ENCODE results near the gene ZNF580. TPM values are rescaled to one million over a fixed set of nuclear protein-coding genes. Genes with fewer than 3 reads are reported as not detected.

Gene ZNF580
- total RNA-seq, 1 experiment from 2014 or later, result 22.8 TPM

GRCh38 chr19:55591555-55591954, 49.2 kb upstream of the ZNF580 start:
- Histone ChIP-seq H4K8ac (replicated peaks; ENCODE audit: insufficient read length, low read depth, low read length) (no peak overlapping the region), H4K91ac (ENCODE audit: insufficient read length, low read depth, low read length) (no peak overlapping the region), H3T11ph (ENCODE audit: low read length) (no peak overlapping the region), H2AK5ac (ENCODE audit: insufficient read length, low read length) (no peak overlapping the region), H3K79me1 (ENCODE audit: insufficient read depth, low read depth, low read length, poor library complexity, severe bottlenecking) (no peaks in the 10 kb centered on the region), H3K4me1 (ENCODE audit: insufficient read depth, low read length) (no peaks in the 10 kb centered on the region; the same call in 1 of the 2 replicates), H3K18ac (ENCODE audit: insufficient read length, low read depth, low read length) (peak overlapping the region; percentile 15), H2BK15ac (ENCODE audit: low read depth, low read length) (no peak overlapping the region), H3K23me2 (ENCODE audit: insufficient read length, low read depth, low read length, poor library complexity, severe bottlenecking) (peaks cover 4% of the 10 kb centered on the region), H3K27me3 (ENCODE audit: insufficient read depth, low read length) (no peaks in the 10 kb centered on the region), H2BK20ac (ENCODE audit: low read depth, low read length, poor library complexity, severe bottlenecking) (no peak overlapping the region), H3K4me2 (ENCODE audit: insufficient read depth, insufficient read length, low read length) (no peak overlapping the region), H2AFZ (ENCODE audit: low read length) (no peak overlapping the region), H3K23ac (ENCODE audit: insufficient read length, low read depth, low read length) (no peak overlapping the region), H3K56ac (ENCODE audit: insufficient read length, low read depth, low read length) (no peak overlapping the region), H4K5ac (ENCODE audit: insufficient read length, low read depth, low read length) (no peak overlapping the region), H3K9me3 (ENCODE audit: control insufficient read depth, low read depth, low read length) (no peaks in the 10 kb centered on the region), H3K79me2 (ENCODE audit: insufficient read depth, low read length) (no peaks in the 10 kb centered on the region), H2BK5ac (ENCODE audit: insufficient read length, low read length) (no peak overlapping the region), H4K20me1 (ENCODE audit: control insufficient read depth, insufficient read depth, insufficient read length) (peaks cover 2% of the 10 kb centered on the region), H3K14ac (ENCODE audit: insufficient read depth, low read length) (no peak overlapping the region), H2BK120ac (ENCODE audit: low read depth, low read length, poor library complexity, severe bottlenecking) (no peak overlapping the region), H3K9ac (ENCODE audit: extremely low read depth, insufficient read length, low read length) (no peak overlapping the region), H3K4ac (ENCODE audit: low read depth, low read length) (no peak overlapping the region), H2BK12ac (ENCODE audit: insufficient read length, low read depth, low read length) (no peak overlapping the region), H3K27ac (ENCODE audit: insufficient read length, low read depth, low read length) (no peak overlapping the region)
- Mint-ChIP-seq H3K27me3 (ENCODE audit: low read depth) (no peaks in the 10 kb centered on the region; the same call in 1 of the 2 replicates), H3K27ac (peak overlapping the region in 1 of 3 experiments; percentile 41; a peak in 2 of 7 replicates), H3K4me1 (peaks cover 20 to 37% of the 10 kb centered on the region in 2 experiments), H3K4me3 (no peak overlapping the region; a peak in 1 of 5 replicates), H3K9me3 (no peaks in the 10 kb centered on the region; a peak in 1 of 5 replicates), H3K36me3 (ENCODE audit: insufficient read depth in 1 of 3, low read depth in 3 of 3) (peaks cover 20 to 26% (median 21%) of the 10 kb centered on the region in 3 experiments; a peak in 6 of 7 replicates)
- no CpG with 5 or more reads among the region's 10 CpGs for WGBS (ENCODE audit: extremely low coverage, insufficient read length, low lambda C conversion rate)
- no peak for TF ChIP-seq CTCF (conservative IDR thresholded peaks at IDR 0.05)
- peak; percentile 62 for DNase-seq
